ENCODE results near the gene GP5. TPM values are rescaled to one million over a fixed set of nuclear protein-coding genes. Genes with fewer than 3 reads are reported as not detected.

The GP5 gene
- total and polyA plus RNA-seq, 2 of the 13 experiments (the other 11 are each of a cell fraction or from before 2014, with no cell fraction given): not detected

GRCh38 chr3:194351080-194351672 lies 47.9 kb downstream of the GP5 start, which contains the start of gene CPN2 (continued):
- TF ChIP-seq MXD4 (CRISPR knock-in tag; IDR thresholded peaks at IDR 0.05) (peak; percentile 84), NFE2L2 (IDR thresholded peaks at IDR 0.05; ENCODE audit: low read length) (no peak), ZNF432 (CRISPR knock-in tag; IDR thresholded peaks at IDR 0.05; ENCODE audit: borderline replicate concordance) (no peak), FOSL2 (CRISPR knock-in tag; IDR thresholded peaks at IDR 0.05) (peak; percentile 19; the same call in 1 of the 2 replicates), NCOA2 (CRISPR knock-in tag; IDR thresholded peaks at IDR 0.05) (peak; percentile 69; the same call in 1 of the 2 replicates), ARHGAP35 (CRISPR knock-in tag; IDR thresholded peaks at IDR 0.05; ENCODE audit: borderline replicate concordance) (no peak), MEF2D (CRISPR knock-in tag; IDR thresholded peaks at IDR 0.05) (0 out of 2 replicates have a peak, but pooled peaks have one; percentile 46), MXD1 (CRISPR knock-in tag; IDR thresholded peaks at IDR 0.05) (peak; percentile 72), KLF6 (CRISPR knock-in tag; IDR thresholded peaks at IDR 0.05) (0 out of 2 replicates have a peak, but pooled peaks have one; percentile 18), ZNF17 (CRISPR knock-in tag; IDR thresholded peaks at IDR 0.05) (no peak), TCF12 (IDR thresholded peaks at IDR 0.05) (no peak), TCF12 (CRISPR knock-in tag; IDR thresholded peaks at IDR 0.05) (no peak), TOE1 (CRISPR knock-in tag; IDR thresholded peaks at IDR 0.05) (no peak), ETV5 (CRISPR knock-in tag; IDR thresholded peaks at IDR 0.05; ENCODE audit: borderline replicate concordance) (no peak), TMF1 (CRISPR knock-in tag; IDR thresholded peaks at IDR 0.05; ENCODE audit: low read depth) (no peak), NFATC3 (CRISPR knock-in tag; IDR thresholded peaks at IDR 0.05) (no peak; the same call in 1 of the 2 replicates), PRDM10 (CRISPR knock-in tag; IDR thresholded peaks at IDR 0.05; ENCODE audit: low read depth) (peak; percentile 90), MLX (CRISPR knock-in tag; IDR thresholded peaks at IDR 0.05) (no peak), SCMH1 (CRISPR knock-in tag; IDR thresholded peaks at IDR 0.05; ENCODE audit: borderline replicate concordance) (no peak), NFE2L1 (CRISPR knock-in tag; IDR thresholded peaks at IDR 0.05; ENCODE audit: borderline replicate concordance) (no peak), NRL (CRISPR knock-in tag; IDR thresholded peaks at IDR 0.05; ENCODE audit: borderline replicate concordance) (no peak)
